ENCODE results near the gene KISS1.

DNA sequence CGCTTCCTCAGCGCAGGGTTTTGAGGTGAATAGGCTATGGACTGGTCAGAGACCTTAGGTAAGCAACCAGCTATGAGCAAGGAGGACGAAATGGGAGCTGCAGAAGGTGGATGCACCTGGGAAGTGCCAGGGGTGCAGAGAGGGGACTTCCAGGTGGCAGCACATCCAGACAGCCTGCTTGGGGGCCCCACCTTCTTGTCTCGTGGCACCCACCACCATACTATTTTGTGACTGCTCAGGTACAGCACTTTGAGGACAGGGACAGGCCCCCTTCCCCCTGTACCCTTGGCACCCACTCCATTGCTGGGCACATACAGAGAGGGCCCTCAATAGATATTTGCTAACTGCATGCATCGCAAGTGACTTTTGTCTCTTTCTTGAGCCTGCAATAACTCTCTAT is 777 bp upstream of the KISS1 start:
- TF ChIP-seq, protein P1, sequence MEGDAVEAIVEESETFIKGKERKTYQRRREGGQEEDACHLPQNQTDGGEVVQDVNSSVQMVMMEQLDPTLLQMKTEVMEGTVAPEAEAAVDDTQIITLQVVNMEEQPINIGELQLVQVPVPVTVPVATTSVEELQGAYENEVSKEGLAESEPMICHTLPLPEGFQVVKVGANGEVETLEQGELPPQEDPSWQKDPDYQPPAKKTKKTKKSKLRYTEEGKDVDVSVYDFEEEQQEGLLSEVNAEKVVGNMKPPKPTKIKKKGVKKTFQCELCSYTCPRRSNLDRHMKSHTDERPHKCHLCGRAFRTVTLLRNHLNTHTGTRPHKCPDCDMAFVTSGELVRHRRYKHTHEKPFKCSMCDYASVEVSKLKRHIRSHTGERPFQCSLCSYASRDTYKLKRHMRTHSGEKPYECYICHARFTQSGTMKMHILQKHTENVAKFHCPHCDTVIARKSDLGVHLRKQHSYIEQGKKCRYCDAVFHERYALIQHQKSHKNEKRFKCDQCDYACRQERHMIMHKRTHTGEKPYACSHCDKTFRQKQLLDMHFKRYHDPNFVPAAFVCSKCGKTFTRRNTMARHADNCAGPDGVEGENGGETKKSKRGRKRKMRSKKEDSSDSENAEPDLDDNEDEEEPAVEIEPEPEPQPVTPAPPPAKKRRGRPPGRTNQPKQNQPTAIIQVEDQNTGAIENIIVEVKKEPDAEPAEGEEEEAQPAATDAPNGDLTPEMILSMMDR (IDR thresholded peaks at IDR 0.05), result no peak
- TF ChIP-seq POLR2A (IDR thresholded peaks at IDR 0.05), result no peak
